GM18858 (cell line): Measurements from ENCODE around the gene RBM26.

Source experiments
- ATAC-seq: cut with Tn5 transposase; IDR thresholded peaks from one replicate; pipeline ENCODE4 v1.9.1; 2021; ENCODE audit not compliant: unreplicated experiment

RBM26 gene

DNA sequence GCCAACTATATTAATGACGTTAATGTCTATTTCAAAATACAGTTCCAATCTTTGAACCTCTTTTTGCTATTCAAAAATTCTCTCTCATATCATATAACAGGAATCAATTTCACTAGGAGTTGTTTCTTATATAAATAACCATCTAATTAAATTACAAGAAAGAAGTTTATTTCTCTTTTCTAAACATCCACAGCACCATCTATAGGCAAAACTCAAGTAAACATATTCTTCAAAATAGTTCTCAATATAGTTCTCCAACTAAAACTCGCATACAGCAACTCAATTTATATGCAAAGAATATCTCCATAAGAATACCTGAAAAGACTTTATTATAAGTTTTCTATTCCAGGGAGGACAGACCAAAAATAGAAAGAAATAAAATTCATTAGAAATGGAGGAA is 65.6 kb downstream of the RBM26 start:
- no peak for ATAC-seq

- ATAC-seq: no peak
Measured at GRCh38 chr13:79338343-79338742, 67.7 kb downstream of the RBM26 start.

GRCh38 chr13:79336966-79337365 is 69.1 kb downstream of the RBM26 start:
- ATAC-seq: no peak

GRCh38 chr13:79328510-79328909 is 77.5 kb downstream of the RBM26 start:
- no peak for ATAC-seq

DNA sequence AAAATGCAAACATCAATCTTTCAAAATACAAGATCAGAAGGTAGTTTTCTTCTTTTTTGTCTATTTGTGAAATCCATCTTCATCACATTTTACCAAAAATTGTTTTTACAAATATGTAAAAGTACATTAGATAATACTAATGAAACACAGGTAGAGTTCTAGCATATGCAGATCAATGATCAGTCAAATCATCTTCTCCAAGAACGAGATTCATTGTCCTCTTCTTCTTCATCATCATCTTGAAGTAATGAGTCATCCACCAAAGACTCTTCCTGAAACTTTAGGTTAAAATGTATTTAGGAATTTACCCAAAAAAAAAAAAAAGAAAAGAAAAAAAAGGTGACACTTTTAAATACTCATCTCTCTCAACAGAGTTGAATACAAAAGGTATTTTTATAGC is 85.6 kb downstream of the RBM26 start:
- no peak for ATAC-seq

- ATAC-seq: no peak
Measured at GRCh38 chr13:79318664-79319063, 87.4 kb downstream of the RBM26 start.

GRCh38 chr13:79317856-79318255 is 88.2 kb downstream of the RBM26 start:
- no peak for ATAC-seq

DNA sequence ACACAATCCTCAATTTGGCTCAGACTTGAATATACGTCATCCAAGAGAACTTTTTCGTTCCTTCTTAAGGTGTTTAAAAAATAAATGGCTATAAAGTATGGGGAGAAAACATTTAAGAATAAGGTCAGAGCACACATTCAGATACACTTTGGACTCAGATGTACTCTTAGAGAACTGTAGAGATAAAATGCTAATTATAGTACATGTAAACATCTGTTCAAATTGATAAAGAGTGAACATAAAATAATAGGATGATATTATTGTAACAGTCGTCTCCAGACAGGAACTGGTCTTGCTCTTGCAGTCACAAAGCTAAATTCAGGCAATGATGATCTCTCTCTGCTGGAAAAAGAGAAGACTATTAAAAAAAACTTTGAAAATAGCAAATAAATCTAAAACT is 91.4 kb downstream of the RBM26 start:
- no peak for ATAC-seq

DNA sequence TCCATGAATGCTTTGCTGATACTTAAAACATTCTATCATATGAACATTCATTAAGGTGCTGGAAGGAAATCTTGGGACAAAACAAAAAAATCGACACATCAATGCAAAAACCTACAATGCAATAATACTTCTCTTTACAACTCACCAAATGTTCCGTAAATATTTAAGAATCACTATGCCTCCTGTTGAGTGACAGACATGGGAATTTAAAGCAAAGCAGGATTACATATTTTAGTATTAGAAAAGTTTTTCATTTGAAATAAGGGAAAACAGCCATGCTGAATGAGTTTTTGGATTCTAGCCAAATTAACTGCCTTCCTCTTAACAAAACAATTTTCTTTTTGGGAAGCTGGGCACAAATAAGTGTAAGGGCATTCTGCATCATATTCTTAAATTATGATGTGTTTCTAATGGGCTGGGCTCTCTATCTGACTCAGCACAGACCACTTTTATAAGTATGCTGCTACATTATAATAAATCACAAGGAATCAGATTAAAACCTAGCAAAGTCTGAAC is 93.7 kb downstream of the RBM26 start:
- ATAC-seq: no peak

DNA sequence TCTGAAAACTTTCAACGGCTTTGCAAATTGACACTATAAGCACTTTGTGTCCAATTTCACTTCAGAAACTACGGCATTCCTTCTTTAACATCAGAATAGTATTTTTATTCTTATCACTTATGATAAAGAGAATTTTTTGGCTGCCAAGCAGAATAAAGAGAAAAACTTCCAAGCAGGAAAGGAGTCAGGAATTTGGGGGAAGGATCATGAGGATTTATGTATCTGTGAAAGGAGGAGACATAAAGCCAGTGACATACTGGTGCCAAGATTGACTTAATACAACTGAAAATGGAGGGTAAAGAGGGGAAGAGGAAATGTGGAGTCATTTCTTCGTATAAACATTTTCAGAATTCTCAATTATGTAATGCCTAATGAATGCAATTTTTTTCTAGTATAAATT is 94.7 kb downstream of the RBM26 start:
- no peak for ATAC-seq

- ATAC-seq: no peak
Measured at GRCh38 chr13:79309690-79310089, 96.4 kb downstream of the RBM26 start.

DNA sequence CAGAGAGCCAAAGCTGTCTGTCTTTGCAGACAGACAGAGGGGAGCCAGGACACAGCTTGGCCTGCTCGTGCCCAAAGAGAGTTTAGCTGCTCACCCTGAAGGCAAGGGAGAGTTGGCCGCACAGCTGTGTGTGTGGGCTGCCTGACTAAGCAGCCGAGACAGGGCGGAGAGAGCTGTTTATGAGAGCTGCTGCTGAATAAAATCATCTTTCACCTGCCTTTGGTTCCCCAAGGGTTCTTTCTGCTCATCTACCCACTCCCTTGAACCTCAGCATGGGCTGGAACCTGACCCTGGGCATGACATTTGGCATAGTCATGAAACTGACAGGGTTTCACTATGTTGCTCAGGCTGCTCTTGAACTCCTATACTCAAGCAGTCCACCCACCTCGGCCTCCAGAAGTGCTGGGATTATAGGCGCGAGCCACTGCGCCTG is 98.2 kb downstream of the RBM26 start:
- ATAC-seq: peak; percentile 62

DNA sequence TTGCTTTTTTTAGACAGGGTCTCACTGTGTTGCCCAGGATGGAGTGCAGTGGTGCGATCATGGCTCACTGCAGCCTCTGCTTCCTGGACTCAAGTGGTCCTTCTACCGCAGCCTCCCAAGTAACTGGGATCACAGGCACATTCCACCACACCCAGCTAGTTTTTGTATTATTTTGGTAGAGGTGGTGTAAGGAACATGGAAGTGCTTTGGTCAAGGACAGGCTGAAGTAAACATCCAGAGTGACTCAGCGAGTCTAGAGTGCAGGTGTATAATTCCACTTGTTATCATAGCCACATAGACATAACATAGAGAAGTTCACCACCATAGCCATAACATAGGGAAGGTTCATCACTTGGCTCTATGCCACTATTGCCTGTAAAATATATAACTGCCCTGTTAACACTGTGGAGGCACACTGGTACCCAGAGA is 98.6 kb downstream of the RBM26 start:
- no peak for ATAC-seq

GRCh38 chr13:79306650-79307049 is 99.4 kb downstream of the RBM26 start:
- ATAC-seq: no peak

- peak; percentile 65 for ATAC-seq
Measured at GRCh38 chr13:79297128-79297527, 108.9 kb downstream of the RBM26 start.

GRCh38 chr13:79295906-79296706 is 109.9 kb downstream of the RBM26 start:
- ATAC-seq: no peak

DNA sequence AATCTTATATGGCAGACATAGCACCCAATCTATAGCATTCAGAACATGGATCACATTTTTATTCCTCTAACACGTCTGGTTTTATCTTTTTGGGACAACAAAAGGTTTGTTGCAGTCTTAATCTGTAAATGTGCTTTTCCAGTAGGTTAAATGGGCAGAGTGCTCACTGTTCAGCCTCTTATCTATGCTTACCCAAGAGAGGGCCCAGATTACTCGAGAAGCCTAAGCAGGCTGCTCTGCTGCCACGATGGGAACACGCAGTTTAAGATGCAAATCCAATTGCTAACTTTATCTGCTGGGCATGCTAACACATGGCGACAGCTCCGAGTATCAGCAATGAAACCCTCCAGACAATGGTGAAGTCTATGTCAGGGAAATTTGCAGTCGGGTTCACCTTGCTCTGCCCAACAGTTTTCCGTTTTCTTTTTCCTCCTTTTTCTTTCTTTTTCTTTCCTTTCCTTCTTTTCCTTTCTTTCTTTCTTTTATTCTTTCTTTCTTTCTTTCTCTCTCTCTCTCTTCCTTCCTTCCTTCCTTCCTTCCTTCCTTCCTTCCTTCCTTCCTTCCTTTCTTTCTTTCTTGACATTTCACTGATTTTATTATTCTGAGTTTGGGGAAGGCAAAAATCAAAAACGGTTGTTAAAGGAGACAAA is 115.3 kb downstream of the RBM26 start:
- no peak for ATAC-seq

DNA sequence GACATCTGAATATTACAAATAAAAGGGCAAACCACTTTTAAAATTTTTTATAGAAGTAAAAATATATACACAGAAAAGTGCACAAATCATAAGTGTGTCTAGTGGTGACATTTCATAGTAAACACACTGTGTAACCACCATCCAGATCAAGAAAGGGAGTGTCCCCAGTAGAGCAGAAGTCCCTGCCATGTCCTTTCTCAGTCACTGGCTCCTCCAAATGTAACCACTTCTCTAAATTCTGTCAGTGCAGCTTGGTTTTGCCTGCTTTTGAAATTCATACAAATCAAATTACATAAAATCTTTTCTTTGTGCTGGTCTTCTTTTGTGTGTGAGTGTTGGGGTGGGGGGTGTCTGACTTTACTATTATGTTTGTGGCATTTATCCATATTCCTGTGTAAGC is 116.5 kb downstream of the RBM26 start:
- no peak for ATAC-seq

DNA sequence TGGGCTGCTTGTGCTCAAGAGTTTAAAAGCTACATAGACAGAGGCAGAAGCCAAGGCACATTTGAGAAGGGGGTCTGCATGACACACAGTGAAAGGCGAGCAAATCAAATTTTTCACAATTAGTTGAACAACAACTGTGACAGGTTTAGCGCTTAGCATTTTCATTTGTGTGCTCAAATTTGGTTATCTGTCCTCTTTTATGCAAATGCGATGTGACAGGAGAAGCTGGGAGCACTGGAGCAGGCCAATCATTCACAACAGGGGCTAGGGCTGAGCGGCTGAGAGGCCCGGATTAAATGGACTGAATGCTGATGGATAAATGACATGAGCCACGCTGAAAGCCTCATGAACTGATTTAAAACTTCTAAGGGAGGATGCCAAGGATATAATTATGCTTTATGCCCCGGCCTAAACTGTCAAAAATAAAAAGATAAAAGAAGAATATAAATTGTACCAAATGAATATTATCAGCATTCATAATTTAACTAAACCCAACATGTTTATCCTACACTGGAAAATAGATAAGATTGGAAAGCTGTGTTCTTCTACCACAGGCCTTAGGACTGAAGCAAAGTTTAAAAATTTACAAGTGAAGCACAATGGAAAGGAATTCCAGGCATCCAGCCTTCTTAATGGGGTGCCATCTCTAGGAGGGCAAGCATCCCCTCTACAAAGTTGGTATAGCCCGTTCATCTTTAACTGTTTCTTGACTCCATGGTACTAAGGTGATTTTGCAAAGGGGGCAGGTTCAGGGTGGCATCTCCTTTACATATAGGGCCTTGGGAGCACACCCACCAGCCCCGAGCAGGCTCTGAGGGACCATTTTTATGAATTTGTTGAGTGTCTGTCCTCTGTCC is 117.9 kb downstream of the RBM26 start:
- ATAC-seq: no peak

GRCh38 chr13:79285159-79285558 is 120.9 kb downstream of the RBM26 start:
- ATAC-seq: no peak

DNA sequence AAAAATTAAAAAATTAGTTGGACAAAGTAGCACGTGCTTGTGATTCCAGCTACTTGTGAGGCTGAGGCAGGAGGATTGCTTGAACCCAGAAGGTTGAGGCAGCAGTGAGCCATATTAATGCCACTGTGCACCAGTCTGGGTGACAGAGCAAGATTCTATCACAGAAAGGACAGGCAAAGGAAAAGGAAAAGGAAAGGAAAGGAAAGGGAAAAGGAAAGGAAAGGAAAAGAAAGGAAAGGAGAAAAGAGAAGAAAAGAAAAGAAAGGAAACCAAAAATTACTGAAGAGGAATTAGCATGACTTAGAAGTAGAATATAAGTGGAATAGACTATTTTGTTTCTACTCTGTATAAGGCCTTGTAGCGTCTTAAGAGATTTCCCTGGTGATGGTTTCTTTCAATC is 122.3 kb downstream of the RBM26 start:
- ATAC-seq: no peak
